Measurements from ENCODE around the gene ELL2.

Gene ELL2

GRCh38 chr5:95956900-95957293 is 4.8 kb downstream of the ELL2 start:
- Histone ChIP-seq H3K4me3 (peak overlapping the region; percentile 98), H3K27ac (peak overlapping the region in 1 of 2 donors; percentile 33)
- no peak for TF ChIP-seq CTCF (IDR thresholded peaks at IDR 0.05)

GRCh38 chr5:95956021-95956899 is 5.4 kb downstream of the ELL2 start:
- no peak for TF ChIP-seq CTCF (IDR thresholded peaks at IDR 0.05)
- DNase-seq (ENCODE audit: low spot score): no peak
- Histone ChIP-seq H3K27ac (peak overlapping the region; percentile 19 to 33), H3K4me3 (peak overlapping the region; percentile 98)

More at GRCh38 chr5:95956900-95957293, 4.8 kb downstream of the ELL2 start:
- DNase-seq (ENCODE audit: low spot score): no peak

GRCh38 chr5:95954716-95955115 is 6.9 kb downstream of the ELL2 start:
- Histone ChIP-seq H3K27ac (peak overlapping the region in 1 of 2 donors; percentile 13), H3K4me3 (peak overlapping the region; percentile 34)
- TF ChIP-seq CTCF (IDR thresholded peaks at IDR 0.05): no peak
- no peak for DNase-seq (ENCODE audit: low spot score)

- H3K4me3 ChIP-seq: no peak overlapping the region
- DNase-seq (ENCODE audit: low spot score): no peak
- peak overlapping the region; percentile 5 to 8 for H3K27ac ChIP-seq
- TF ChIP-seq CTCF (IDR thresholded peaks at IDR 0.05): no peak
Observed at GRCh38 chr5:95953021-95953702, 8.5 kb downstream of the ELL2 start.

GRCh38 chr5:95951916-95952315 is 9.7 kb downstream of the ELL2 start:
- DNase-seq (ENCODE audit: low spot score): no peak
- Histone ChIP-seq H3K27ac (no peak overlapping the region), H3K4me3 (no peak overlapping the region)
- no peak for TF ChIP-seq CTCF (IDR thresholded peaks at IDR 0.05)

- no peak for DNase-seq (ENCODE audit: low spot score)
- TF ChIP-seq CTCF (IDR thresholded peaks at IDR 0.05): no peak
- H3K27ac ChIP-seq: no peak overlapping the region
- peak overlapping the region; percentile 38 for H3K4me3 ChIP-seq
Observed at GRCh38 chr5:95949810-95950209, 11.8 kb downstream of the ELL2 start.

Measured in coronary artery (tissue), 2 donors.